ENCODE data around the gene HTR6. TPM values are rescaled to one million over a fixed set of nuclear protein-coding genes. Genes with fewer than 3 reads are reported as not detected.

The HTR6 gene
- total and polyA plus RNA-seq, 2 of the 4 experiments (the other 2 are of a cell fraction): not detected

GRCh38 chr1:19630720-19631395 lies 33.8 kb upstream of the HTR6 start:
- in situ Hi-C loops (cut with MboI; ENCODE audit: low sequenced_read_pairs): no loop called here
- Histone ChIP-seq H4K5ac (ENCODE audit: low read depth, low read length) (no peak overlapping the region), H4K20me1 (ENCODE audit: insufficient read depth, low read length) (no peaks in the 10 kb centered on the region), H3K4me2 (ENCODE audit: low read depth, low read length) (no peak overlapping the region), H4K91ac (ENCODE audit: insufficient read depth, low read depth, low read length) (no peak overlapping the region), H2BK120ac (ENCODE audit: low read depth, low read length) (no peak overlapping the region), H2BK5ac (ENCODE audit: low read depth, low read length, poor library complexity, severe bottlenecking) (no peak overlapping the region), H2AFZ (replicated peaks; ENCODE audit: low read length, poor library complexity) (no peak overlapping the region), H3K4ac (ENCODE audit: low read depth, low read length) (no peak overlapping the region), H3K27ac (ENCODE audit: insufficient read depth, low read length) (no peak overlapping the region), H4K8ac (ENCODE audit: low read depth in 2 of 2, low read length in 2 of 2) (no peak overlapping the region), H3K36me3 (ENCODE audit: control insufficient read depth, insufficient read depth, low read length) (peaks cover 17% of the 10 kb centered on the region), H3K9me1 (ENCODE audit: insufficient read depth, low read length) (0 out of 2 replicates have a peak, but pooled peaks cover 3% of the 10 kb centered on the region), H3K56ac (ENCODE audit: extremely low read depth, insufficient read depth, low read length) (no peak overlapping the region), H3K79me1 (ENCODE audit: low read depth in 1 of 2, low read length in 2 of 2) (no peaks in the 10 kb centered on the region; a peak in 1 of 4 replicates), H3K14ac (replicated peaks; ENCODE audit: low read depth, low read length) (no peak overlapping the region), H2AK9ac (replicated peaks; ENCODE audit: low read depth, low read length, poor library complexity) (no peak overlapping the region), H3K18ac (ENCODE audit: low read depth, low read length) (no peak overlapping the region), H3K27me3 (ENCODE audit: control insufficient read depth, insufficient read depth, low read length) (no peaks in the 10 kb centered on the region), H2BK20ac (ENCODE audit: low read depth, low read length) (no peak overlapping the region), H3K4me1 (ENCODE audit: control insufficient read depth, insufficient read depth, low read length) (no peaks in the 10 kb centered on the region), H2BK15ac (ENCODE audit: low read depth, low read length) (no peak overlapping the region), H3K9me3 (ENCODE audit: control insufficient read depth, insufficient read depth, low read length) (no peaks in the 10 kb centered on the region), H3K23ac (ENCODE audit: low read depth, low read length) (no peak overlapping the region), H2AK5ac (ENCODE audit: low read depth, low read length) (no peak overlapping the region), H3K4me3 (ENCODE audit: insufficient read depth, low read depth, low read length) (no peak overlapping the region), H3K9ac (ENCODE audit: low read depth, low read length) (no peak overlapping the region)
- intact Hi-C loops (cut with micrococcal nuclease): no loop called here
- BruUV-seq (replicated peaks): no TSS peak
- no peak for DNase-seq
- no peak for TF ChIP-seq RFX5 (IDR thresholded peaks at IDR 0.05; ENCODE audit: low read depth, low read length)
- TF ChIP-seq CEBPB (IDR thresholded peaks at IDR 0.05; ENCODE audit: low read depth, low read length): no peak
- TF ChIP-seq ELK1 (IDR thresholded peaks at IDR 0.05; ENCODE audit: borderline replicate concordance, low read depth, low read length): no peak
- TF ChIP-seq RAD21 (IDR thresholded peaks at IDR 0.05; ENCODE audit: low read length): no peak
- TF ChIP-seq POLR2A (IDR thresholded peaks at IDR 0.05; ENCODE audit: low read depth, low read length): no peak
- TF ChIP-seq FOS (IDR thresholded peaks at IDR 0.05; ENCODE audit: low read depth, low read length): no peak
- no peak for TF ChIP-seq SMC3 (IDR thresholded peaks at IDR 0.05; ENCODE audit: low read depth, low read length)
- TF ChIP-seq MAFK (IDR thresholded peaks at IDR 0.05; ENCODE audit: low read depth, low read length): no peak
- TF ChIP-seq BHLHE40 (IDR thresholded peaks at IDR 0.05; ENCODE audit: low read depth, low read length): no peak
- no peak for TF ChIP-seq CTCF (conservative IDR thresholded peaks at IDR 0.05; ENCODE audit: low read depth, low read length)
- no peak for TF ChIP-seq RCOR1 (IDR thresholded peaks at IDR 0.05; ENCODE audit: insufficient replicate concordance, low read length)
- no peak for TF ChIP-seq MAZ (IDR thresholded peaks at IDR 0.05; ENCODE audit: borderline replicate concordance, low read depth, low read length)
- TF ChIP-seq NFE2L2 (IDR thresholded peaks at IDR 0.05; ENCODE audit: low read depth, low read length): no peak
- TF ChIP-seq MXI1 (IDR thresholded peaks at IDR 0.05; ENCODE audit: borderline replicate concordance, low read depth, low read length): no peak
- TF ChIP-seq USF2 (IDR thresholded peaks at IDR 0.05; ENCODE audit: low read depth, low read length): no peak
- ChIA-PET POLR2A (ENCODE audit: unreplicated experiment) (interaction anchor here (0.5 kb wide), 1 partner anchor 138 kb away, joined by 11 read pairs; no protein-coding TSS in a partner anchor), CTCF (no interaction called here)
- dilution Hi-C loops (cut with HindIII; ENCODE audit: low sequenced_read_pairs, unreplicated experiment): no loop called here
- WGBS, 2 experiments (ENCODE audit: extremely low coverage in 2 of 2, insufficient read length in 1 of 2): no CpG with 5 or more reads among the region's 6 CpGs
- ATAC-seq (ENCODE audit: low read depth): no peak
